ENCODE measurements around the gene MRTFB.

Gene MRTFB

GRCh38 chr16:14105760-14106375 is 34.7 kb downstream of the MRTFB start:
- DNase-seq (ENCODE audit: low read depth): no peak
- no peak overlapping the region for H3K4me3 ChIP-seq (ENCODE audit: low read length)
- TF ChIP-seq, protein P1, sequence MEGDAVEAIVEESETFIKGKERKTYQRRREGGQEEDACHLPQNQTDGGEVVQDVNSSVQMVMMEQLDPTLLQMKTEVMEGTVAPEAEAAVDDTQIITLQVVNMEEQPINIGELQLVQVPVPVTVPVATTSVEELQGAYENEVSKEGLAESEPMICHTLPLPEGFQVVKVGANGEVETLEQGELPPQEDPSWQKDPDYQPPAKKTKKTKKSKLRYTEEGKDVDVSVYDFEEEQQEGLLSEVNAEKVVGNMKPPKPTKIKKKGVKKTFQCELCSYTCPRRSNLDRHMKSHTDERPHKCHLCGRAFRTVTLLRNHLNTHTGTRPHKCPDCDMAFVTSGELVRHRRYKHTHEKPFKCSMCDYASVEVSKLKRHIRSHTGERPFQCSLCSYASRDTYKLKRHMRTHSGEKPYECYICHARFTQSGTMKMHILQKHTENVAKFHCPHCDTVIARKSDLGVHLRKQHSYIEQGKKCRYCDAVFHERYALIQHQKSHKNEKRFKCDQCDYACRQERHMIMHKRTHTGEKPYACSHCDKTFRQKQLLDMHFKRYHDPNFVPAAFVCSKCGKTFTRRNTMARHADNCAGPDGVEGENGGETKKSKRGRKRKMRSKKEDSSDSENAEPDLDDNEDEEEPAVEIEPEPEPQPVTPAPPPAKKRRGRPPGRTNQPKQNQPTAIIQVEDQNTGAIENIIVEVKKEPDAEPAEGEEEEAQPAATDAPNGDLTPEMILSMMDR (conservative IDR thresholded peaks at IDR 0.05; ENCODE audit: low read length): no peak

GRCh38 chr16:14106457-14106856 is 35.3 kb downstream of the MRTFB start:
- H3K4me3 ChIP-seq (ENCODE audit: low read length): no peak overlapping the region
- DNase-seq (ENCODE audit: low read depth): no peak
- TF ChIP-seq, protein P1 (conservative IDR thresholded peaks at IDR 0.05; ENCODE audit: low read length): no peak

GRCh38 chr16:14106961-14107360 is 35.8 kb downstream of the MRTFB start:
- DNase-seq (ENCODE audit: low read depth): no peak
- no peak overlapping the region for H3K4me3 ChIP-seq (ENCODE audit: low read length)
- TF ChIP-seq, protein P1 (conservative IDR thresholded peaks at IDR 0.05; ENCODE audit: low read length): no peak

DNA sequence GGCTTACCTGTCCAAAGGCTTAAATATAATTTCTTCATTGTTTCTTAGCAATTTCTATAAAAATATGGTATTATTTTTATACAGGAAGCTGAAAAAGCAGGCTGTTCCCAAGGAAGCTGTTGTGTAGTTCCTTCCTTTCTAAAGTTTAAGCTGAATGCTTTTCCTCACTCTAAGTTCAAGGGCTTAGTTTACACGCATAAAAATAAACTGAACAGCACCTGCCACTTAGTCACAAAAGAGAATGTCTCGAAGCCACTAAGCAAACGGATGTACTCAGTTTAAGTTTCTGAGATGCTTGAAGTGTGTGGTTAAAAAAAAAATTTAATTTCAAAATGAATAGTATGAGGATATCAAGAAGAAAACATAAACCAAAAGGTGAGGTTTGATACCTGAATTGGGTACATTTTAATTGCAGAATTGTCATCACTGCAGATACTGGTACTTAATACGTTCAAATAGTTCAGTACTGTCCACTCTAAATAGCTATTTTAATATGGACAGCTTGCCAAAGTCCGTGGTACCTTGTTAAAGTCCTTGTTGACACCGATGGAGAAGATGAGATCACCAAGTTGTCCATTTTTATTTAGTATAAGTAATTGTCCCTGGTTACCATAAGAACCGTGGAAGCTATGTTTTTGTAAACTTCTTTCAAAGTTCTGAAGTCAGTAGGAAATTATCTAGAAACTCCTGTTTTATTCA is 38.1 kb downstream of the MRTFB start:
- no peak overlapping the region for H3K4me3 ChIP-seq (ENCODE audit: low read length)
- no peak for DNase-seq (ENCODE audit: low read depth)
- TF ChIP-seq, protein P1 (conservative IDR thresholded peaks at IDR 0.05; ENCODE audit: low read length): no peak

DNA sequence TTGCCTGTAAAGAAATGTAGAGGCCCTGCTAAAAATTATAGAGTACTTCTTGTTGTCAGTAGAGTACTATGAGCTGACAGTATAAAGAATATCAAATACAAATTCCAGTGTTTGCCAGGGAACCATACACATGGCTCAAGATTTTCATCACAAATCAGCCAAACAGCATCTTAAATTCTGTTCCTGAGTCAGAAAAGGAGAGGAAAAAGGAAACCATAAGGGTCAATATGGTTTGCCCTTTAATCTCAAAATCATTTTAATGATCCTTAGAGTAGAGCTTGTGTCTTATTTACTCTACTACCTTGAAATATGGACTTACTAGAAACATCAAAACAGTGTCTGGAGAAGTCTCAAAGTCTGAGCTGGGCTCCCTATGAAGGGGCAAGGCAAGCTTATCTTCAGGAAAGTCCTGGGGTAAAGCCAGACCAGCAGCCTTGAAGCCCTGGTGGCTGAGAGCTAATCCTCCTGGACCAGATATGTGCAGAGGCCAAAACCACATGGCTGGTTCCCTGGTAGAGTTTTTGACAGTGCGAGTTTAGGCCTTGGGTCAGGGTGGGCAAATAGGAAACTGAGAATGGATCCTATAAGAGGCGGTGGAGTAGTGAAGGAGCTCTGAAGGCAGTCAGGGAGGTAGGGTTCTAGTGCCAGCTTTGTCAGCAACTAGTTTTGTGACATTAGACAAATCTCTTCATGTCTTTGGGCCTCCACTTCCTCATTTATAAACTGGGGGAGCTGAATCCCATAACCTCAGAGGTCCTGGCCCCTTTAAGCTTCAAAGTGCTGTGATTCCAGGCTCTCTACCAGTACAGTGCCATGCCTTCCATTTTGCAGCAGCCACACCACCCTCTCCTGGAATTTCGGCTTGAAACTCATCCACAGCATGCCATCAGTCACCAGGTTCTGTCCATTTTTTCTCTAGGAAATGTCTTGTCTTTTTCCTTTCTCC is 38.9 kb downstream of the MRTFB start:
- no peak for DNase-seq (ENCODE audit: low read depth)
- no peak overlapping the region for H3K4me3 ChIP-seq (ENCODE audit: low read length)
- TF ChIP-seq, protein P1 (conservative IDR thresholded peaks at IDR 0.05; ENCODE audit: low read length): no peak

GRCh38 chr16:14110728-14111251 is 39.7 kb downstream of the MRTFB start:
- H3K4me3 ChIP-seq (ENCODE audit: low read length): no peak overlapping the region
- TF ChIP-seq, protein P1 (conservative IDR thresholded peaks at IDR 0.05; ENCODE audit: low read length): no peak
- DNase-seq (ENCODE audit: low read depth): no peak
